ENCODE measurements around the gene DNASE1L2.

DNASE1L2 gene

DNA sequence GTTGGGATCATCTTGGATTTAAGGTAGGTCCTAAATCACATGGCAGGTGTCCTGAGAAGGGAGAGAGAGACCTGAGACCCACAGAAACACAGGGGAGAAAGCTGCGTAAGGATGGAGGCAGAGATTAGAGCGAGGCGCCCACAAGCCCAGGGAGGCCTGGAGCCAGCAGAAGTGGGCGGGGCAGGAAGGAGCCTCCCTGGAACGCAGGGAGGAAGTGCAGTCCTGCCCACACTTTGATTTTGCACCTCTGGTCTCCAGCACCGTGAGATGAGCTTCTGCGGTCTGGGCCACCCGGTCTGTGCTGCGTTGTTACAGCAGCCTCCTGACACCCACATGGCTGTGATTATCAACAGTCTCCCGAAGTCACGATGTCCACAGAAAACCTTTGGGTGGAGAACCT, 6.4 kb downstream of the DNASE1L2 start:
- Histone ChIP-seq H4K20me1 (ENCODE audit: insufficient read depth, low read length, poor library complexity, severe bottlenecking) (no peaks in the 10 kb centered on the region), H3K27me3 (ENCODE audit: insufficient read depth, low read length, poor library complexity, severe bottlenecking) (no peaks in the 10 kb centered on the region), H3F3A (ENCODE audit: low read depth) (no peaks in the 10 kb centered on the region), H3K4me3 (ENCODE audit: low read length, poor library complexity, severe bottlenecking) (no peak overlapping the region), H3K36me3 (ENCODE audit: insufficient read depth, low read length) (no peaks in the 10 kb centered on the region), H3K4me2 (ENCODE audit: low read depth, low read length, poor library complexity, severe bottlenecking) (no peak overlapping the region), H3K9me3 (ENCODE audit: insufficient read depth, low read depth, low read length) (no peaks in the 10 kb centered on the region), H3K4me1 (ENCODE audit: insufficient read depth, low read length, poor library complexity, severe bottlenecking) (no peaks in the 10 kb centered on the region), H3K9ac (ENCODE audit: low read depth, low read length, poor library complexity, severe bottlenecking) (no peak overlapping the region), H2AFZ (ENCODE audit: low read length) (no peak overlapping the region), H3K9me2 (replicated peaks; ENCODE audit: low read depth, low read length) (no peaks in the 10 kb centered on the region), H3K79me2 (ENCODE audit: insufficient read depth, low read length) (no peaks in the 10 kb centered on the region)
- no peak for TF ChIP-seq EZH2phosphoT487 (IDR thresholded peaks at IDR 0.05; ENCODE audit: borderline replicate concordance)
- TF ChIP-seq, protein P1, sequence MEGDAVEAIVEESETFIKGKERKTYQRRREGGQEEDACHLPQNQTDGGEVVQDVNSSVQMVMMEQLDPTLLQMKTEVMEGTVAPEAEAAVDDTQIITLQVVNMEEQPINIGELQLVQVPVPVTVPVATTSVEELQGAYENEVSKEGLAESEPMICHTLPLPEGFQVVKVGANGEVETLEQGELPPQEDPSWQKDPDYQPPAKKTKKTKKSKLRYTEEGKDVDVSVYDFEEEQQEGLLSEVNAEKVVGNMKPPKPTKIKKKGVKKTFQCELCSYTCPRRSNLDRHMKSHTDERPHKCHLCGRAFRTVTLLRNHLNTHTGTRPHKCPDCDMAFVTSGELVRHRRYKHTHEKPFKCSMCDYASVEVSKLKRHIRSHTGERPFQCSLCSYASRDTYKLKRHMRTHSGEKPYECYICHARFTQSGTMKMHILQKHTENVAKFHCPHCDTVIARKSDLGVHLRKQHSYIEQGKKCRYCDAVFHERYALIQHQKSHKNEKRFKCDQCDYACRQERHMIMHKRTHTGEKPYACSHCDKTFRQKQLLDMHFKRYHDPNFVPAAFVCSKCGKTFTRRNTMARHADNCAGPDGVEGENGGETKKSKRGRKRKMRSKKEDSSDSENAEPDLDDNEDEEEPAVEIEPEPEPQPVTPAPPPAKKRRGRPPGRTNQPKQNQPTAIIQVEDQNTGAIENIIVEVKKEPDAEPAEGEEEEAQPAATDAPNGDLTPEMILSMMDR (conservative IDR thresholded peaks at IDR 0.05; ENCODE audit: low read length): no peak

DNA sequence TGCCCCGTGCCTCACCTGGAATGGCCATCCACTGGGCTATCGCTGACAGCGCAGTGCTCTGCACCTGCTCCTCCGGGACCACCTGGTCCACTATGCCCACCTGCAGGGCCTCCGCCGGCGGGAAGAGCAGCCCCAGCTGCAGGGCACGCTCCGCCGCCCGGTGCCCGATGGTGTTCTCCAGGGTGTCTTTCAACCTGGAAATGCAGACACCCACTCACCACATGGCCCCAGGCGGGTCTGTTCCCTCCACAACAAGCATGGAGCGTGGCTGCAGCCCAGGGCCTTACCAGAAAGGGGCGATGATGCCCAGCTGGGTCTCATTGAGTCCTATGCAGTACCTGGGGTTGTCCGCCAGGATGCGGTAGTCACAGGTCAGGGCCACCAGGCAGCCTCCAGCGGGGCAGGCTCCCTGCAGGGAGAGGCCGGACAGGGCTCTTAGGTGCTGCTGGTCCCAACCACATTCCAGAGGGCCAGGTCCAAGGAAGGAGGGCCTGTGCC, 6.8 kb downstream of the DNASE1L2 start:
- TF ChIP-seq, protein P1 (conservative IDR thresholded peaks at IDR 0.05; ENCODE audit: low read length): no peak
- no peak for TF ChIP-seq EZH2phosphoT487 (IDR thresholded peaks at IDR 0.05; ENCODE audit: borderline replicate concordance)
- Histone ChIP-seq H3K4me3 (ENCODE audit: low read length, poor library complexity, severe bottlenecking) (no peak overlapping the region), H3K9ac (ENCODE audit: low read depth, low read length, poor library complexity, severe bottlenecking) (no peak overlapping the region), H3K79me2 (ENCODE audit: insufficient read depth, low read length) (no peaks in the 10 kb centered on the region), H3K9me3 (ENCODE audit: insufficient read depth, low read depth, low read length) (no peaks in the 10 kb centered on the region), H2AFZ (ENCODE audit: low read length) (no peak overlapping the region), H3K4me1 (ENCODE audit: insufficient read depth, low read length, poor library complexity, severe bottlenecking) (no peaks in the 10 kb centered on the region), H4K20me1 (ENCODE audit: insufficient read depth, low read length, poor library complexity, severe bottlenecking) (no peaks in the 10 kb centered on the region), H3K9me2 (replicated peaks; ENCODE audit: low read depth, low read length) (no peaks in the 10 kb centered on the region), H3K27me3 (ENCODE audit: insufficient read depth, low read length, poor library complexity, severe bottlenecking) (no peaks in the 10 kb centered on the region), H3K4me2 (ENCODE audit: low read depth, low read length, poor library complexity, severe bottlenecking) (no peak overlapping the region), H3F3A (ENCODE audit: low read depth) (no peaks in the 10 kb centered on the region), H3K36me3 (ENCODE audit: insufficient read depth, low read length) (no peaks in the 10 kb centered on the region)

DNA sequence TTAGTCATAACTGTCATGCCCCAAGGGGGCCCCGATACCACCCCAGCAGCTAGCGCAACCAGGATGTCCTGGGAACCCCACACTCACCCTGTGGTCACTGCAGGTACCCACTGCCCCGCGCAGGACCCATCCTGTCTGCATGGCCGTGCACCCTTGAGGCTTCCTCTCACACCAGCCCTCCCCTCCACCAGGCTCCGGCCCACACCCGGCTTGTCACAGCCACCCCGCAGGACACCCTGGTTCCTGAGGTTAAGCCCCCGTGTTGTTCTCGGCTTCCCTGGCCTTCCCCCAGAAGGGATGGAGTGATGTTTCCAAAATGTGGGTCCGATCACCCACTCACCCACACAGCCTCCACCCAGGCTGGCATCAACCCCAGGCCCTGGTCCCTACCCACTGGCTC, 7.5 kb downstream of the DNASE1L2 start:
- Histone ChIP-seq H3K4me2 (ENCODE audit: low read depth, low read length, poor library complexity, severe bottlenecking) (no peak overlapping the region), H3K4me3 (ENCODE audit: low read length, poor library complexity, severe bottlenecking) (no peak overlapping the region), H3K9ac (ENCODE audit: low read depth, low read length, poor library complexity, severe bottlenecking) (no peak overlapping the region), H3K36me3 (ENCODE audit: insufficient read depth, low read length) (no peaks in the 10 kb centered on the region), H3F3A (ENCODE audit: low read depth) (no peaks in the 10 kb centered on the region), H3K9me3 (ENCODE audit: insufficient read depth, low read depth, low read length) (no peaks in the 10 kb centered on the region), H2AFZ (ENCODE audit: low read length) (no peak overlapping the region), H4K20me1 (ENCODE audit: insufficient read depth, low read length, poor library complexity, severe bottlenecking) (no peaks in the 10 kb centered on the region), H3K27me3 (ENCODE audit: insufficient read depth, low read length, poor library complexity, severe bottlenecking) (no peaks in the 10 kb centered on the region), H3K79me2 (ENCODE audit: insufficient read depth, low read length) (no peaks in the 10 kb centered on the region), H3K4me1 (ENCODE audit: insufficient read depth, low read length, poor library complexity, severe bottlenecking) (no peaks in the 10 kb centered on the region), H3K9me2 (replicated peaks; ENCODE audit: low read depth, low read length) (no peaks in the 10 kb centered on the region)
- TF ChIP-seq EZH2phosphoT487 (IDR thresholded peaks at IDR 0.05; ENCODE audit: borderline replicate concordance): no peak
- TF ChIP-seq, protein P1 (conservative IDR thresholded peaks at IDR 0.05; ENCODE audit: low read length): no peak
